ENCODE results near the gene LRRFIP1.
"Not testable (repeated sequence)": the region's sequence is repeated elsewhere in the genome, so short reads cannot be mapped to it uniquely, and the experiment has no call there.

Gene LRRFIP1

DNA sequence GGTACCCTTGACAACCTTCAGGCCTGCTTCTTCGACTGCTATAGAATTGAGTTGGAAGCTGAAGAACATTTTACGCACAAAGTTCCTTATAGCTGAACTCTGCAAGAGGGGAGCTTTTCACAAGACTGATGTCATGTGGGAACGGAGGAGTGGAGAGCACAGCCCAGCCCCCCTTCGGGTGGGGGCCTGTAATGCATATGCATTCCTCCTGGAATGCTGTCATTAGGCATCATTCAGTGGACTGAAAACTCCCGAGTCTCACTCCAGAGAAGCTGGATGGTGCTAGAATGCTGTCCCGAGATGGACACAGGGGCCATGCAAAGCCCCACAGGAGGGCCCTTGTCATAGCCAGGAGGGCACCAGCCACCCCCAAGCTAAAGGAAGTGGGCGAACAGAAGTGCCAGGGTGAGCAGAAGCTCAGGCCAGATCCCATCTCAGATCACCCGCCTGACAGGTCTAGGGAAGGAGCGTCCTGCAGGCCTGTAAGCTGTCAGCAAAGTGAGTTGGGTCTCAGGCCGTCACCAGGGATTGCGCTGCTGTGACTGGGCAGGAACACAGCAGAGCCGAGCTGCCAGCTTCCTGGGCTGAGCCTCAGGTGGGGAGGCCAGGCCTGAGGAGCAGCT lies 127.3 kb downstream of the LRRFIP1 start:
- no peaks in the 10 kb centered on the region for H3K4me1 ChIP-seq (ENCODE audit: control insufficient read depth, low read depth, low read length)
- H3K9ac ChIP-seq (ENCODE audit: low read length): no peak overlapping the region
- H3K4me3 ChIP-seq (ENCODE audit: low read length): no peak overlapping the region
- H3K36me3 ChIP-seq (ENCODE audit: control insufficient read depth, low read depth, low read length): peaks cover 54% of the 10 kb centered on the region
- no peaks in the 10 kb centered on the region for H3K9me3 ChIP-seq (ENCODE audit: control insufficient read depth, low read depth, low read length)
- H3K27me3 ChIP-seq (ENCODE audit: control insufficient read depth, insufficient read depth, low read length): no peaks in the 10 kb centered on the region
- H3K27ac ChIP-seq (ENCODE audit: low read length): no peak overlapping the region

DNA sequence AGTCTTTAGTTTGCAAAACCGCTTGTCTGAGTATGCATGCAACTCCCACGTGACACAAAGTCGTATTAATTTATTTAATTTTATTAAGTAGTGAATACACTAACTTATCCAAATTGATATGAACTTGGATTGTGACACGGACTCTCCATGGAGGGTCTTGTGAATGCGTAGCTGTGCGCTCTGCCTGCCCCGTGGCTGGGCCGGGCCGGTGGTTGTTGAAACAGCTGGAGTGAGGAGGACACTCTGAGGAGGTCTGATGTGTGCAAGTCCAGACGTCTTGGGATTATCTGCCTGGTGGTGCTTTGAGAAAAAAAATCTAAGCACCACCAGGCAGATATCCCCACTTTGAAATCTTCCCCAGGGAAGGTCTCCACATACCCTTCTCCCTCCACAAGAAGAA lies 130.2 kb downstream of the LRRFIP1 start:
- Histone ChIP-seq H3K36me3 (ENCODE audit: control insufficient read depth, low read depth, low read length) (peaks cover 46% of the 10 kb centered on the region), H3K4me1 (ENCODE audit: control insufficient read depth, low read depth, low read length) (no peaks in the 10 kb centered on the region), H3K27me3 (ENCODE audit: control insufficient read depth, insufficient read depth, low read length) (no peaks in the 10 kb centered on the region), H3K4me3 (ENCODE audit: low read length) (no peak overlapping the region), H3K9me3 (ENCODE audit: control insufficient read depth, low read depth, low read length) (no peaks in the 10 kb centered on the region), H3K27ac (ENCODE audit: low read length) (no peak overlapping the region), H3K9ac (ENCODE audit: low read length) (no peak overlapping the region)

DNA sequence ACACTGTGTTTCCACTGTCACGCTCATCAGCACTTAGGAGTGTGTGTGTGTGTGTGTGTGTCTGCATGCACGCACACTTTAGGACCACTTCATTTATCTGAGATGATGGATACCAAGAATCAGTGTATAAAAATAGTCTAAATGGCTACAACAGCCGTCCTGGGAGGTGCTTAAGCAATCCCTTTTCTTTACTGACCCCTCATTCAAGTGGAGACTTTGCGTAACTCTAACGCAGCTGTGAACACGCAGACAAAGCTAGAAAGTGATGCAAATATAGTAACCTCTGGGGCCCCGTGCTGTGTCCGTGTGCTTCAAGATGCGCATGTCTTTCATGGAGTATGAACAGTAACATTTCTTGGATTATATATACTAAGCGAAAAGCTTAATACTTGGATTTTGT lies 130.8 kb downstream of the LRRFIP1 start:
- Histone ChIP-seq H3K27ac (ENCODE audit: low read length) (no peak overlapping the region), H3K27me3 (ENCODE audit: control insufficient read depth, insufficient read depth, low read length) (no peaks in the 10 kb centered on the region), H3K4me3 (ENCODE audit: low read length) (no peak overlapping the region), H3K4me1 (ENCODE audit: control insufficient read depth, low read depth, low read length) (no peaks in the 10 kb centered on the region), H3K9me3 (ENCODE audit: control insufficient read depth, low read depth, low read length) (no peaks in the 10 kb centered on the region), H3K36me3 (ENCODE audit: control insufficient read depth, low read depth, low read length) (peaks cover 41% of the 10 kb centered on the region), H3K9ac (ENCODE audit: low read length) (no peak overlapping the region)

DNA sequence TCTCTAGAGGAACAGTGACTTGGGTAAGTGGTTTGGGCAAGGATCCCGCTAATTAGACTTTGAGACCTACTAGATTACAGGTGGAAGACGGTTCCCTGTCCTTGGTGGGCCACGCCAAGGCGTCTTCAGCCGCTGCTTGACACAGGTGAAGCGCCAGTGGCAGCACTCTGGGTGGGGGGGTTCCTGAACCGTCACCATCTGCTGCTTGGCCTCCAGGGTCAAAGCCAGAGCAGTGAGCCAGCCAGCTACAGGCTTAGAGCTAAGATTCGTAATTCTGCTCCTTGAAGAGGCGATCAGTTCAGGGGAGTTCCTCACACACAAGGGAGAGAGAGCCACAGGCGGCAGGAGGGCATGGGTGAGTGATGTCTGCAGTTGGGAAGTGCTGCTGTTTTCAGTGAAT lies 131.8 kb downstream of the LRRFIP1 start:
- H3K36me3 ChIP-seq (ENCODE audit: control insufficient read depth, low read depth, low read length): peaks cover 40% of the 10 kb centered on the region
- no peaks in the 10 kb centered on the region for H3K9me3 ChIP-seq (ENCODE audit: control insufficient read depth, low read depth, low read length)
- no peak overlapping the region for H3K9ac ChIP-seq (ENCODE audit: low read length)
- no peaks in the 10 kb centered on the region for H3K27me3 ChIP-seq (ENCODE audit: control insufficient read depth, insufficient read depth, low read length)
- no peak overlapping the region for H3K27ac ChIP-seq (ENCODE audit: low read length)
- no peaks in the 10 kb centered on the region for H3K4me1 ChIP-seq (ENCODE audit: control insufficient read depth, low read depth, low read length)
- H3K4me3 ChIP-seq (ENCODE audit: low read length): no peak overlapping the region

DNA sequence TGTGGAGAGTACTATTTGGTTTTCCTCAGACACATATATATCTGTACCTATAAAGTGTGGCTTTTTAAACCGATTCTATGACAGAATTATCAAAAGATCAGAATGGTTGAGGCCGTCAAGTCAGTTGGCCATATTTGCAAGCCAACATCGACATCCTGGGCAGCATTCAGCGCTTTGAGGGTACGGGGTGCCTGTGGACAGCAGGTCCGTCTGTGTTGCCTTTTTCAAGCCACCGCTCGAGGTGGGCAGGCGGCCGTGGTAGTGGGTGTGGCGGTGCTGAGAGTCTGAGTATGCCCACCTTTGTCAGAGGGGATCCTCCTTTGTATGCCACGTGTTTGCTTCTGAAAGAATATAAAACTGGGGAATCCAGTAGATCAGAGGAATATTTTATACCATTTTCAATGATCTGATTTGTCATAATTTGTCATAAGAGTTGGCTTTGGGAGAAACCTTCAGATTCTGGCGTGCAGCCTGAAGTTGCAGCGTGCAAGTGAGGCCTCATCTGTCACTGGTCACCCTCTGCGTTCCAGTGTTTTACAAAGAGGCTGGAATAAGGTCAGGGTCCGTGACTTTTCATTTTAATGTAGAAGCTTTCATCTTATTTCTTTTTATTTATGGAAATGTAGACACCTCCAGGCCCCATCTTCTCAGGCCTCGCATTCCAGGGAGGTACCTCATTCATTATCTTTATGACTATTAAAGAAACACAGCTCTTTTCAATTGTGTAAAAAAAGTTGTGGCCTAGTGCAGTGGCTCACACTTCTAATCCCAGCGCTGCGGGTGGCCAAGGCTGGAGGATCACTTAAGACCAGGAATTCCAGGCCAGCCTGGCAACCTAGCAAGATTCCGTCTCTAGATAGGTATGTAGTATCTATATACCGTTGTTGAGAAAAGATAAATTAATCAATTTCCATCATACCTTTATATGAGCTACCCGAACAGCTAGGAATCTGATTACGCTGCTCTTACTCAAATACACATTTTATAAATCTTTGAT lies 133.4 kb downstream of the LRRFIP1 start:
- H3K4me1 ChIP-seq (ENCODE audit: control insufficient read depth, low read depth, low read length): no peaks in the 10 kb centered on the region
- H3K27ac ChIP-seq (ENCODE audit: low read length): no peak overlapping the region
- H3K9ac ChIP-seq (ENCODE audit: low read length): no peak overlapping the region
- peaks cover 34% of the 10 kb centered on the region for H3K36me3 ChIP-seq (ENCODE audit: control insufficient read depth, low read depth, low read length)
- H3K4me3 ChIP-seq (ENCODE audit: low read length): no peak overlapping the region
- H3K27me3 ChIP-seq (ENCODE audit: control insufficient read depth, insufficient read depth, low read length): no peaks in the 10 kb centered on the region
- H3K9me3 ChIP-seq (ENCODE audit: control insufficient read depth, low read depth, low read length): no peaks in the 10 kb centered on the region

DNA sequence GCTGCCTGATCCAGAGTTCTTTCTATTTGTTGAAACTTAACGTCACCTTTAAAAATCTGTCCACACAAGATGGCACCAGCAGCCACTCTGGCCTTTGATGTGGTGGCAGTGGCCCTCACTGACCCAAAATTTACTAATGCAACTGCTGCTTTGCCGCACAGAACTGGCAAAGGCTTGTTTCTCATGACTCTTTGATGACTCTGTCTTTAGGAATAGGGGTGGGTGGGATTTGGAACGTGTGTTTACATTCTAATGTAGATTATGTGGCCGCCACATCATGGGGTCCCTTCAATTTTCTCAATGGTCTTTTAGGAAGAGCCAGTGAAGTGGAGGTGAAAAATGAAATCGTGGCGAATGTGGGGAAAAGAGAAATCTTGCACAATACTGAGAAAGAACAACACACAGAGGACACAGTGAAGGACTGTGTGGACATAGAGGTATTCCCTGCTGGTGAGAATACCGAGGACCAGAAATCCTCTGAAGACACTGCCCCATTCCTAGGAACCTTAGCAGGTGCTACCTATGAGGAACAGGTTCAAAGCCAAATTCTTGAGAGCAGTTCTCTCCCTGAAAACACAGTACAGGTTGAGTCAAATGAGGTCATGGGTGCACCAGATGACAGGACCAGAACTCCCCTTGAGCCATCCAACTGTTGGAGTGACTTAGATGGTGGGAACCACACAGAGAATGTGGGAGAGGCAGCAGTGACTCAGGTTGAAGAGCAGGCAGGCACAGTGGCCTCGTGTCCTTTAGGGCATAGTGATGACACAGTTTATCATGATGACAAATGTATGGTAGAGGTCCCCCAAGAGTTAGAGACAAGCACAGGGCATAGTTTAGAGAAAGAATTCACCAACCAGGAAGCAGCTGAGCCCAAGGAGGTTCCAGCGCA lies 135.2 kb downstream of the LRRFIP1 start:
- H3K36me3 ChIP-seq (ENCODE audit: control insufficient read depth, low read depth, low read length): peaks cover 21% of the 10 kb centered on the region
- H3K9me3 ChIP-seq (ENCODE audit: control insufficient read depth, low read depth, low read length); H3K4me1 ChIP-seq (ENCODE audit: control insufficient read depth, low read depth, low read length); H3K27me3 ChIP-seq (ENCODE audit: control insufficient read depth, insufficient read depth, low read length); H3K4me3 ChIP-seq (ENCODE audit: low read length); H3K27ac ChIP-seq (ENCODE audit: low read length); H3K9ac ChIP-seq (ENCODE audit: low read length): not testable (repeated sequence)

DNA sequence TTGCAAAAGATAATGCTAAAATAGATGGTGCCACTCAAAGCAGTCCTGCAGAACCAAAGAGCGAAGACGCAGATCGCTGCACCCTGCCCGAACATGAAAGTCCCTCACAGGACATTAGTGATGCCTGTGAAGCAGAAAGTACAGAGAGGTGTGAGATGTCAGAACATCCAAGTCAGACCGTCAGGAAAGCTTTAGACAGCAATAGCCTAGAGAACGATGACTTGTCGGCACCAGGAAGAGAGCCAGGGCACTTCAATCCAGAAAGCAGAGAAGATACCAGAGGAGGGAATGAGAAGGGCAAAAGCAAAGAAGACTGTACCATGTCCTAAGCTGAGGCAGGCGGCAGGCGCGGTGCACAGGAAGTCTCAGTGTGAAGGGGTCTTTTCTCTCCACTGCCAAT lies 136.4 kb downstream of the LRRFIP1 start:
- Histone ChIP-seq H3K9me3 (ENCODE audit: control insufficient read depth, low read depth, low read length) (no peaks in the 10 kb centered on the region), H3K4me1 (ENCODE audit: control insufficient read depth, low read depth, low read length) (no peaks in the 10 kb centered on the region), H3K36me3 (ENCODE audit: control insufficient read depth, low read depth, low read length) (peaks cover 14% of the 10 kb centered on the region), H3K9ac (ENCODE audit: low read length) (no peak overlapping the region), H3K27ac (ENCODE audit: low read length) (no peak overlapping the region), H3K27me3 (ENCODE audit: control insufficient read depth, insufficient read depth, low read length) (no peaks in the 10 kb centered on the region), H3K4me3 (ENCODE audit: low read length) (no peak overlapping the region)

DNA sequence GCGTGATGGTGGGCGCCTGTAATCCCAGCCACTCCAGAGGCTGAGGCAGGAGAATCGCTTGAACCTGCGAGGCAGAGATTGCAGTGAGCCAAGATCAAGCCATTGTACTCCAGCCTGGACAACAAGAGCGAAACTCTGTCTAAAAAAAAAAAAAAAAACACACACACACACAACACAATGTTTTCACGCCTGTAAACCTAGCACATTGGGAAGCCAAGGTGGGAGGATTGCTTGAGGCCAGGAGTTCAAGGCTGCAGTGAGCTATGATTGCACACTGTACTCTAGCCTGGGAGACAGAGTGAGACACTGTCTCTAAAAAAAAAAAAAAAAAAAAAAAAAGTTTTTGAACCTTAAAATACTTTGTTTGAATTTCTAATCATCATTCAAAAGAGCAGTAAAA lies 137.7 kb downstream of the LRRFIP1 start:
- H3K36me3 ChIP-seq (ENCODE audit: control insufficient read depth, low read depth, low read length): peaks cover 12% of the 10 kb centered on the region
- H3K4me3 ChIP-seq (ENCODE audit: low read length); H3K9ac ChIP-seq (ENCODE audit: low read length); H3K27ac ChIP-seq (ENCODE audit: low read length); H3K27me3 ChIP-seq (ENCODE audit: control insufficient read depth, insufficient read depth, low read length); H3K4me1 ChIP-seq (ENCODE audit: control insufficient read depth, low read depth, low read length); H3K9me3 ChIP-seq (ENCODE audit: control insufficient read depth, low read depth, low read length): not testable (repeated sequence)

DNA sequence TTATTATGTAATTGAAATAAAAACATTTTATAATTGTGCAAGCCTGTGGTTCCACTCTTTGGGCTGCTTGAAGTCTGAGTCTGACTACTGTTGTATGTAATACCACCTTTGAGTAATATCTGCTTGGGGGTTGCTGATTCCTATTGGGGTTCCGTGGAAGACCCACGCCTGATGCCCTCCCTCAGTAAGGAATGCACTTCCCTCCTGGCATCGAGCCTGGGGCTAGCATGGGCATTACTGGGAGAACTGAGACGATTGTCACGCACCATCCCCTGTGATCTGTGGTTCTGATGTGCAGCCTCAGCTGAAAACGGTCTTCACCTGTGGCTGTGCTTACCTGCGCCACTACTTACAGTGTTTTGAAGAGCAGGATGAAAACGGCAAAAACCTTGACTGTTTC lies 138.5 kb downstream of the LRRFIP1 start:
- no peak overlapping the region for H3K4me3 ChIP-seq (ENCODE audit: low read length)
- H3K9ac ChIP-seq (ENCODE audit: low read length): no peak overlapping the region
- no peaks in the 10 kb centered on the region for H3K27me3 ChIP-seq (ENCODE audit: control insufficient read depth, insufficient read depth, low read length)
- H3K27ac ChIP-seq (ENCODE audit: low read length): no peak overlapping the region
- H3K36me3 ChIP-seq (ENCODE audit: control insufficient read depth, low read depth, low read length): peaks cover 7% of the 10 kb centered on the region
- H3K9me3 ChIP-seq (ENCODE audit: control insufficient read depth, low read depth, low read length): no peaks in the 10 kb centered on the region
- no peaks in the 10 kb centered on the region for H3K4me1 ChIP-seq (ENCODE audit: control insufficient read depth, low read depth, low read length)

DNA sequence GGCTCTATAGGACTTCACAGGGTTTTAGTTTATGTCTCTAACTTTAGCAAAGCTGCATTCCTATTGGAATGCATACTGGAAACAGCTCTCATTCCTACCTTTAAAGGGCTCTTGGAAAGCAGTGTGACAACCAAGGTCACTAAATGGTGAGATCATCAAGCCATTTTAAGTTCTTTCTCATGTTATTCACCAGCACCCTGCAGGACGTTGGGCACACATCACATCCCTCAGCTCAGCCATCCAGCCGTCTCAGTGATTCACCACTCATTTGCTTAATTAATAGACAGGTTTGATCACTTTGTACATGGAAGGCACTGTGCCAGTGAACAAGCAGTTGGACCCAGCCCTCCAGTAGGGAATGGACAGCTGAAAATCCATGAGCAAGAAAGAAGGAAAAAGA lies 139.0 kb downstream of the LRRFIP1 start:
- peaks cover 3% of the 10 kb centered on the region for H3K36me3 ChIP-seq (ENCODE audit: control insufficient read depth, low read depth, low read length)

DNA sequence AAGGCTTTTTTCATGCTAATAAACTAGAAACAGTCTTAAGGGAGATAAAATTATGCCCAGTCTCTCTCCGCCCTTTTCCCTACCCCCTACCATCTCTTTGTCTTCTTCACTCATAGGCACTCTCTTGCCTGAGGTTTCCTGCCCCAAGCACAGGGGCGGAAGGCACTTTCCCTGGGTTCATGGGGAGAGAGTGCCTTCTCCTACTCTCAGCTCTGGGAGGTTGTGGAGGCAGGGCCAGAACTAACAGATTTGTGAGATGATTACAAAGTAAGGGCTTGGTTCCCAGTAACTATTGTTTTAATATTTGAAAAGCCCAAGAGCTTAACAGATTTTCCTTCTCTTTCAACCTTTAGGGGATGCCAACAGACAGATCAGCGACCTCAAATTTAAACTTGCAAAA lies 145.1 kb downstream of the LRRFIP1 start:
- Histone ChIP-seq H3K4me3 (ENCODE audit: low read length) (no peak overlapping the region), H3K9ac (ENCODE audit: low read length) (no peak overlapping the region), H3K36me3 (ENCODE audit: control insufficient read depth, low read depth, low read length) (no peaks in the 10 kb centered on the region), H3K27ac (ENCODE audit: low read length) (no peak overlapping the region), H3K4me1 (ENCODE audit: control insufficient read depth, low read depth, low read length) (no peaks in the 10 kb centered on the region), H3K27me3 (ENCODE audit: control insufficient read depth, insufficient read depth, low read length) (no peaks in the 10 kb centered on the region), H3K9me3 (ENCODE audit: control insufficient read depth, low read depth, low read length) (no peaks in the 10 kb centered on the region)

More for the DNA sequence above, 139.0 kb downstream of the LRRFIP1 start:
- Histone ChIP-seq H3K4me3 (ENCODE audit: low read length) (no peak overlapping the region), H3K4me1 (ENCODE audit: control insufficient read depth, low read depth, low read length) (no peaks in the 10 kb centered on the region), H3K27ac (ENCODE audit: low read length) (no peak overlapping the region), H3K27me3 (ENCODE audit: control insufficient read depth, insufficient read depth, low read length) (no peaks in the 10 kb centered on the region), H3K9ac (ENCODE audit: low read length) (no peak overlapping the region), H3K9me3 (ENCODE audit: control insufficient read depth, low read depth, low read length) (no peaks in the 10 kb centered on the region)

Data from iPS-18a (cell line).